Measurements from ENCODE around the gene PSMD2.
A peak's percentile ranks its signal among the peaks of the same experiment; 100 is the strongest.

PSMD2 gene

DNA sequence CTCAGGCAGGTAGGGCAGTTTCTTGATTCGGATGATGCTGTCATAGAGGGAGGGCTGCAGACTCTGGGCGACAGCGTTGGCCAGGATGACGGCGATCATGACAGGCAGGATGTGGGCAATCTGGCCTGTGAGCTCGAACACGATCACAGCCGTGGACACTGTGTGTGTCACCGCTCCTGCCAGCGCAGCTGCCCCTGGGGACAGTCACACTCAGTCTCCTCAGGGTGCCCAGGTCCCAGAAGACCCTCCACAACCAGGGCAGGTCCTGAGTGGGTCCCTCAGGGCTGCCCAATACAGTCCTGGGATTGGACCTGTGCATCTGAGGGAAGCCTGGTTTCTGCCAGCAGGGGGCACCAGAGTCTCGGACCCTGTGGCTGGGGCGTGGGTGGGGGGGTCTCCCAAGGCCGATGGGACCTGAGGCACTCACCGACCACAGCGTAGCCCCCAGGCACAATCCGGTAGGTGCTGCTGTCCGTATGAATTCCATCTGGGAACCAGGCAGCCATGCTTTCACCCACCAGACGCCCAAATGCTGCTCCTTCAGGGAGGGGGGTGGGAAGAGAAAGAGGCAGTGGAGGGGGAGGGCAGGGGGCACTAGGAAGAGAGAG, 55.2 kb downstream of the PSMD2 start:
- TF ChIP-seq, protein P1, sequence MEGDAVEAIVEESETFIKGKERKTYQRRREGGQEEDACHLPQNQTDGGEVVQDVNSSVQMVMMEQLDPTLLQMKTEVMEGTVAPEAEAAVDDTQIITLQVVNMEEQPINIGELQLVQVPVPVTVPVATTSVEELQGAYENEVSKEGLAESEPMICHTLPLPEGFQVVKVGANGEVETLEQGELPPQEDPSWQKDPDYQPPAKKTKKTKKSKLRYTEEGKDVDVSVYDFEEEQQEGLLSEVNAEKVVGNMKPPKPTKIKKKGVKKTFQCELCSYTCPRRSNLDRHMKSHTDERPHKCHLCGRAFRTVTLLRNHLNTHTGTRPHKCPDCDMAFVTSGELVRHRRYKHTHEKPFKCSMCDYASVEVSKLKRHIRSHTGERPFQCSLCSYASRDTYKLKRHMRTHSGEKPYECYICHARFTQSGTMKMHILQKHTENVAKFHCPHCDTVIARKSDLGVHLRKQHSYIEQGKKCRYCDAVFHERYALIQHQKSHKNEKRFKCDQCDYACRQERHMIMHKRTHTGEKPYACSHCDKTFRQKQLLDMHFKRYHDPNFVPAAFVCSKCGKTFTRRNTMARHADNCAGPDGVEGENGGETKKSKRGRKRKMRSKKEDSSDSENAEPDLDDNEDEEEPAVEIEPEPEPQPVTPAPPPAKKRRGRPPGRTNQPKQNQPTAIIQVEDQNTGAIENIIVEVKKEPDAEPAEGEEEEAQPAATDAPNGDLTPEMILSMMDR (IDR thresholded peaks at IDR 0.05; ENCODE audit: insufficient read depth, missing control alignments), result peak; percentile 62
- DNase-seq (ENCODE audit: insufficient read length, low spot score), result peak; percentile 81
- no peak for FAIRE-seq

GRCh38 chr3:184354754-184355153, 55.7 kb downstream of the PSMD2 start:
- TF ChIP-seq, protein P1 (IDR thresholded peaks at IDR 0.05; ENCODE audit: insufficient read depth, missing control alignments), result no peak
- FAIRE-seq (no peak), DNase-seq (ENCODE audit: insufficient read length, low spot score) (no peak)

GRCh38 chr3:184355261-184356040, 56.4 kb downstream of the PSMD2 start:
- no peak for FAIRE-seq
- TF ChIP-seq, protein P1 (IDR thresholded peaks at IDR 0.05; ENCODE audit: insufficient read depth, missing control alignments), result no peak
- DNase-seq (ENCODE audit: insufficient read length, low spot score), result no peak

GRCh38 chr3:184357248-184358123, 58.4 kb downstream of the PSMD2 start:
- DNase-seq (ENCODE audit: insufficient read length, low spot score) (no peak), FAIRE-seq (no peak)
- TF ChIP-seq, protein P1 (IDR thresholded peaks at IDR 0.05; ENCODE audit: insufficient read depth, missing control alignments), result no peak

- TF ChIP-seq, protein P1 (IDR thresholded peaks at IDR 0.05; ENCODE audit: insufficient read depth, missing control alignments), result no peak
- DNase-seq (ENCODE audit: insufficient read length, low spot score), result no peak
- FAIRE-seq, result no peak
Observed at GRCh38 chr3:184358124-184358767, 59.2 kb downstream of the PSMD2 start.

Data from D721Med (cell line).